CD14-positive monocyte (primary cell): ENCODE data around the gene SMC3. TPM values are rescaled to one million over a fixed set of nuclear protein-coding genes. Genes with fewer than 3 reads are reported as not detected.

Experiments used
- DNase-seq, 3 donors: peaks; one replicate each; pipeline ENCODE4 v3.0.0-alpha.2; 2011 to 2022
- H2AFZ ChIP-seq: 2 replicates; pipeline ENCODE4 v1.6.0; 2012; ENCODE audit warnings: mild to moderate bottlenecking, low read depth, low read length, inconsistent platforms; ENCODE audit not compliant: insufficient read depth, poor library complexity, severe bottlenecking
- H3K27ac ChIP-seq, 2 donors: 1 replicate in 1 of 2; 2 replicates in 1 of 2; pipeline ENCODE4 v1.5.1; 2012 to 2013; ENCODE audit warnings: low read length in 2 of 2, control low read depth in 1 of 2, inconsistent platforms in 1 of 2, low read depth in 1 of 2, mild to moderate bottlenecking in 1 of 2
- H3K27me3 ChIP-seq, 2 donors: one replicate each; pipeline versions ENCODE4 v1.6.0 to v1.6.1; 2011 to 2013; ENCODE audit warnings: low read length in 2 of 2; ENCODE audit not compliant: control insufficient read depth in 2 of 2, insufficient read depth in 2 of 2
- H3K36me3 ChIP-seq, 2 donors: replicated peaks in 1 of 2; 1 replicate in 1 of 2; 2 replicates in 1 of 2; pipeline versions ENCODE4 v1.5.1 to v1.6.1; 2012 to 2013; ENCODE audit warnings: low read length in 2 of 2, control low read depth in 1 of 2, inconsistent platforms in 1 of 2, mild to moderate bottlenecking in 1 of 2; ENCODE audit not compliant: insufficient read depth in 2 of 2, control insufficient read depth in 1 of 2
- H3K4me1 ChIP-seq, 2 donors: 1 replicate in 1 of 2; 2 replicates in 1 of 2; pipeline versions ENCODE4 v1.5.1 to v1.6.1; 2012 to 2013; ENCODE audit warnings: low read length in 2 of 2, control low read depth in 1 of 2, inconsistent platforms in 1 of 2, mild to moderate bottlenecking in 1 of 2, moderate library complexity in 1 of 2; ENCODE audit not compliant: insufficient read depth in 2 of 2, control insufficient read depth in 1 of 2
- H3K4me2 ChIP-seq: replicated peaks from 2 replicates; pipeline ENCODE3; 2012; ENCODE audit warnings: low read length, moderate library complexity, mild to moderate bottlenecking; ENCODE audit not compliant: poor library complexity, severe bottlenecking; ENCODE audit errors: extremely low read depth
- H3K4me3 ChIP-seq, 3 experiments: fragments of 200-600 bp in 1 of 3; sonication (generic) in 1 of 3; replicated peaks in 1 of 3; 1 replicate in 2 of 3; 2 replicates in 1 of 3; pipeline ENCODE4 v1.5.1; 2011 to 2013; ENCODE audit warnings: low read length in 3 of 3, mild to moderate bottlenecking in 3 of 3, control low read depth in 2 of 3, low read depth in 2 of 3, inconsistent platforms in 1 of 3, moderate library complexity in 1 of 3
- H3K79me2 ChIP-seq: 2 replicates; pipeline ENCODE4 v1.6.0; 2012; ENCODE audit warnings: mild to moderate bottlenecking, control low read depth, inconsistent platforms, low read length, moderate library complexity; ENCODE audit not compliant: insufficient read depth
- H3K9ac ChIP-seq: 2 replicates; pipeline ENCODE4 v1.6.0; 2017; ENCODE audit warnings: low read length, mild to moderate bottlenecking; ENCODE audit not compliant: insufficient read depth, poor library complexity, severe bottlenecking
- H3K9me3 ChIP-seq, 2 donors: replicated peaks in 1 of 2; 1 replicate in 1 of 2; 2 replicates in 1 of 2; pipeline versions ENCODE4 v1.5.1 to v1.6.1; 2012 to 2013; ENCODE audit warnings: low read length in 2 of 2, control low read depth in 1 of 2; ENCODE audit not compliant: control insufficient read depth in 1 of 2, insufficient read depth in 1 of 2
- H4K20me1 ChIP-seq: 2 replicates; pipeline ENCODE4 v1.6.0; 2012; ENCODE audit warnings: mild to moderate bottlenecking, low read length, control low read depth, moderate library complexity; ENCODE audit not compliant: insufficient read depth
- H3K27ac Mint-ChIP-seq, 7 donors: one replicate each; pipeline ENCODE4 v1.8.0; 2020; ENCODE audit warnings: mild to moderate bottlenecking in 7 of 7, mixed read lengths in 7 of 7, moderate library complexity in 6 of 7, inconsistent platforms in 2 of 7
- H3K27me3 Mint-ChIP-seq, 3 donors: one replicate each; pipeline ENCODE4 v1.8.0; 2021 to 2022; ENCODE audit warnings: low read depth in 3 of 3, mild to moderate bottlenecking in 3 of 3, mixed read lengths in 3 of 3, moderate library complexity in 3 of 3, inconsistent platforms in 1 of 3
- H3K36me3 Mint-ChIP-seq, 2 donors: one replicate each; pipeline ENCODE4 v1.8.0; 2020; ENCODE audit warnings: mixed read lengths in 2 of 2, inconsistent platforms in 1 of 2, mild to moderate bottlenecking in 1 of 2
- H3K4me1 Mint-ChIP-seq: one replicate; pipeline ENCODE4 v1.8.0; 2020; ENCODE audit warnings: mild to moderate bottlenecking, mixed read lengths
- H3K4me3 Mint-ChIP-seq, 2 donors: one replicate each; pipeline ENCODE4 v1.8.0; 2020; ENCODE audit warnings: mild to moderate bottlenecking in 2 of 2, mixed read lengths in 2 of 2, moderate library complexity in 1 of 2
- H3K9me3 Mint-ChIP-seq, 7 donors: one replicate each; pipeline ENCODE4 v1.8.0; 2020 to 2022; ENCODE audit warnings: mixed read lengths in 7 of 7, mild to moderate bottlenecking in 6 of 7, moderate library complexity in 6 of 7, inconsistent platforms in 2 of 7
- WGBS: methylation state at CpG from one replicate; pipeline ENCODE4 v1.1.5; 2013; ENCODE audit warnings: missing lambda C conversion rate; ENCODE audit not compliant: insufficient coverage; 5-methylcytosine and 5-hydroxymethylcytosine counted together
- intact Hi-C, 2 donors: fragments of 100-400 bp; cut with micrococcal nuclease; formaldehyde crosslinking; loops; one replicate each; pipeline versions ENCODE4 v1.15.0 to v1.15.1; 2023
- polyA plus RNA-seq, 3 donors: library from polyadenylated mRNA; depleted of rRNA in 1 of 3; unstranded in 2 of 3; stranded (reverse) in 1 of 3; fragments of 300-500 nt in 2 of 3; fragments of >200 nt in 1 of 3; fragmentation: Illumina TruSeq in 2 of 3; gene quantifications; 1 replicate in 2 of 3; 2 replicates in 1 of 3; pipeline ENCODE4 v1.2.3, GENCODE V29; 2012 to 2021
- TF ChIP-seq, protein P1 (sequence below): fragments of 200-600 bp; IDR thresholded peaks from one replicate; pipeline ENCODE4 v1.8.0; 2022; ENCODE audit warnings: antibody characterized with exemption, mild to moderate bottlenecking

SMC3 gene
- polyA plus RNA-seq, 3 donors: 5.0 to 33.9 (median 21.1) TPM

GRCh38 chr10:110644598-110645462 lies 77.3 kb downstream of the SMC3 start:
- DNase-seq: no peak
- peak overlapping the region in 1 of 3 experiments; percentile 59 for H3K4me3 ChIP-seq
- peaks cover 0 to 23% of the 10 kb centered on the region in 2 donors for H3K9me3 ChIP-seq
- TF ChIP-seq, protein P1, sequence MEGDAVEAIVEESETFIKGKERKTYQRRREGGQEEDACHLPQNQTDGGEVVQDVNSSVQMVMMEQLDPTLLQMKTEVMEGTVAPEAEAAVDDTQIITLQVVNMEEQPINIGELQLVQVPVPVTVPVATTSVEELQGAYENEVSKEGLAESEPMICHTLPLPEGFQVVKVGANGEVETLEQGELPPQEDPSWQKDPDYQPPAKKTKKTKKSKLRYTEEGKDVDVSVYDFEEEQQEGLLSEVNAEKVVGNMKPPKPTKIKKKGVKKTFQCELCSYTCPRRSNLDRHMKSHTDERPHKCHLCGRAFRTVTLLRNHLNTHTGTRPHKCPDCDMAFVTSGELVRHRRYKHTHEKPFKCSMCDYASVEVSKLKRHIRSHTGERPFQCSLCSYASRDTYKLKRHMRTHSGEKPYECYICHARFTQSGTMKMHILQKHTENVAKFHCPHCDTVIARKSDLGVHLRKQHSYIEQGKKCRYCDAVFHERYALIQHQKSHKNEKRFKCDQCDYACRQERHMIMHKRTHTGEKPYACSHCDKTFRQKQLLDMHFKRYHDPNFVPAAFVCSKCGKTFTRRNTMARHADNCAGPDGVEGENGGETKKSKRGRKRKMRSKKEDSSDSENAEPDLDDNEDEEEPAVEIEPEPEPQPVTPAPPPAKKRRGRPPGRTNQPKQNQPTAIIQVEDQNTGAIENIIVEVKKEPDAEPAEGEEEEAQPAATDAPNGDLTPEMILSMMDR: no peak
- peaks cover 73 to 81% of the 10 kb centered on the region in 2 donors for H3K27me3 ChIP-seq
- H3K4me1 Mint-ChIP-seq: peaks cover 25% of the 10 kb centered on the region
- WGBS: 31% methylated on average over 11 of the region's 31 CpGs
- peaks cover 67 to 86% (median 72%) of the 10 kb centered on the region in 3 donors for H3K27me3 Mint-ChIP-seq
- no peaks in the 10 kb centered on the region for H4K20me1 ChIP-seq
- H3K9me3 Mint-ChIP-seq: peaks cover 0 to 9% (median 3%) of the 10 kb centered on the region in 7 donors
- no peak overlapping the region for H3K9ac ChIP-seq
- no peaks in the 10 kb centered on the region for H3K36me3 ChIP-seq
- H3K27ac ChIP-seq: no peak overlapping the region
- no peak overlapping the region for H2AFZ ChIP-seq
- H3K4me3 Mint-ChIP-seq: peak overlapping the region; percentile 37 to 78
- peaks cover 3 to 5% of the 10 kb centered on the region in 2 donors for H3K36me3 Mint-ChIP-seq
- no peak overlapping the region for H3K27ac Mint-ChIP-seq
- peaks cover 6 to 15% of the 10 kb centered on the region in 2 donors for H3K4me1 ChIP-seq
- intact Hi-C loops: no loop called here
- peak overlapping the region; percentile 66 for H3K4me2 ChIP-seq
- no peaks in the 10 kb centered on the region for H3K79me2 ChIP-seq

DNA sequence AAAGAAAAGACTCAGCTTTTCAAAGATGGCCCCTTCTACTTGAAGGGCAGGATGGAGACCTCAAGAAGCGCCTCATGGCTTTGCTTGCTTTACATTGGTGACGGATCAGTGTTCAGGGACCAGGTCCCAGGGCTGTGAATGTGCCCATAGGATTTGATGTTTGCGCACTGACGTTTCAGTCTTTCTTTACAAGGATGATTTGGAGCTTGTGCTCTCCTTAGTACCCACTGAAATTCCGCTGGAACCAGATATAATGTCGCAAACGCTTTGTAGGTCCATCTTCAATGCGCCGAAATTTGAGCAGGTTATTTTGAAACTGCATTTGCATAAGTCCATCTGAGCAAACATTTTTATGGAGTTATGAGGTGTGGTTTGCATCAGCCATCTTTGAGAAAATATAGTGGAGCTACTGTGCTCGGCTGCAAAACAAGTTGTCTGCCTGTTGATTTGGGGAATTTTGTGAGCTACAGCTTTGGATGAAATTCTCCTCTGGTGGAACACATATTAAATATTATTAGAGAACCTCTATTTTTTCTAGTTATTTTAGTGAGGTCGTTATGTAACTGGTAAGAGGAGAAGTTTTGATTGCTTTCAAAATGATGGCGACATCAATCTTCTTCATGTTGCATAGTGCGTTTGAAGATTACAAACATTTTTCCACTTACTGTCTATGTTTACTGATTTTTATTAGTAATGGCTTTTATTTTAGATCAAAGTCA lies 79.1 kb downstream of the SMC3 start:
- Mint-ChIP-seq H3K9me3 (peaks cover 0 to 9% (median 3%) of the 10 kb centered on the region in 7 donors), H3K27ac (no peak overlapping the region), H3K27me3 (peaks cover 57 to 71% (median 60%) of the 10 kb centered on the region in 3 donors), H3K4me3 (peak overlapping the region in 1 of 2 donors; percentile 56), H3K4me1 (peaks cover 26% of the 10 kb centered on the region), H3K36me3 (peaks cover 3 to 5% of the 10 kb centered on the region in 2 donors)
- H3K27ac ChIP-seq: no peak overlapping the region
- peaks cover 6 to 15% of the 10 kb centered on the region in 2 donors for H3K4me1 ChIP-seq
- TF ChIP-seq, protein P1: no peak
- no peak for DNase-seq
- peaks cover 63 to 66% of the 10 kb centered on the region in 2 donors for H3K27me3 ChIP-seq
- intact Hi-C loops: no loop called here
- no peak overlapping the region for H2AFZ ChIP-seq
- no peaks in the 10 kb centered on the region for H4K20me1 ChIP-seq
- no peak overlapping the region for H3K4me3 ChIP-seq
- 75% methylated on average over 5 of the region's 13 CpGs for WGBS
- peaks cover 0 to 23% of the 10 kb centered on the region in 2 donors for H3K9me3 ChIP-seq
- no peak overlapping the region for H3K9ac ChIP-seq
- H3K4me2 ChIP-seq: no peak overlapping the region
- H3K36me3 ChIP-seq: no peaks in the 10 kb centered on the region
- H3K79me2 ChIP-seq: no peaks in the 10 kb centered on the region
